IMR-90 (cell line): Measurements from ENCODE around the gene RERE.

Experiments used
- BHLHE40 ChIP-seq: fragments of 150-350 bp; IDR thresholded peaks from 2 replicates; pipeline ENCODE4 v1.6.1; 2016; ENCODE audit warnings: mild to moderate bottlenecking, low read depth, low read length
- CEBPB ChIP-seq: IDR thresholded peaks from 2 replicates; pipeline ENCODE4 v1.6.1; 2012; ENCODE audit warnings: low read depth, low read length, improper control_type of control experiment
- CHD1 ChIP-seq: IDR thresholded peaks from 2 replicates; pipeline ENCODE4 v1.6.1; 2012; ENCODE audit warnings: low read depth, low read length, improper control_type of control experiment
- CTCF ChIP-seq: conservative IDR thresholded peaks from 2 replicates; pipeline ENCODE4 v1.5.1; 2012; ENCODE audit warnings: mild to moderate bottlenecking, low read depth, low read length, improper control_type of control experiment
- ELK1 ChIP-seq: fragments of 150-350 bp; IDR thresholded peaks from 2 replicates; pipeline ENCODE4 v1.6.1; 2016; ENCODE audit warnings: low read depth, mild to moderate bottlenecking, low read length, moderate library complexity, borderline replicate concordance
- MAFK ChIP-seq: IDR thresholded peaks from 2 replicates; pipeline ENCODE4 v1.6.1; 2012; ENCODE audit warnings: low read depth, low read length, improper control_type of control experiment
- MAZ ChIP-seq: IDR thresholded peaks from 2 replicates; pipeline ENCODE4 v1.6.1; 2012; ENCODE audit warnings: low read depth, mild to moderate bottlenecking, low read length, improper control_type of control experiment, moderate library complexity, borderline replicate concordance
- MXI1 ChIP-seq: IDR thresholded peaks from 2 replicates; pipeline ENCODE4 v1.6.1; 2012; ENCODE audit warnings: low read depth, mild to moderate bottlenecking, low read length, moderate library complexity, borderline replicate concordance
- NFE2L2 ChIP-seq: fragments of 150-350 bp; IDR thresholded peaks from 2 replicates; pipeline ENCODE4 v1.6.1; 2016; ENCODE audit warnings: low read depth, mild to moderate bottlenecking, low read length
- POLR2A ChIP-seq: IDR thresholded peaks from 2 replicates; pipeline ENCODE4 v1.6.1; 2012; ENCODE audit warnings: mild to moderate bottlenecking, low read depth, low read length
- RAD21 ChIP-seq: IDR thresholded peaks from 2 replicates; pipeline ENCODE4 v1.6.1; 2012; ENCODE audit warnings: low read length, improper control_type of control experiment
- RFX5 ChIP-seq: IDR thresholded peaks from 2 replicates; pipeline ENCODE4 v1.8.0; 2012; ENCODE audit warnings: low read depth, mild to moderate bottlenecking, low read length, moderate library complexity
- SMC3 ChIP-seq: fragments of 150-350 bp; IDR thresholded peaks from 2 replicates; pipeline ENCODE4 v1.6.1; 2016; ENCODE audit warnings: low read depth, mild to moderate bottlenecking, antibody characterized with exemption, low read length, moderate library complexity
- USF2 ChIP-seq: fragments of 150-350 bp; IDR thresholded peaks from 2 replicates; pipeline ENCODE4 v1.6.1; 2017; ENCODE audit warnings: mild to moderate bottlenecking, antibody characterized with exemption, low read length, low read depth

GRCh38 chr1:8418301-8418700 is 399.1 kb downstream of the RERE start:
- TF ChIP-seq CTCF, result no peak
- no peak for TF ChIP-seq POLR2A
- no peak for TF ChIP-seq ELK1
- TF ChIP-seq RAD21, result no peak
- no peak for TF ChIP-seq USF2
- no peak for TF ChIP-seq CHD1
- no peak for TF ChIP-seq MAZ
- no peak for TF ChIP-seq MXI1
- TF ChIP-seq SMC3, result no peak
- no peak for TF ChIP-seq MAFK
- no peak for TF ChIP-seq RFX5
- TF ChIP-seq BHLHE40, result no peak
- TF ChIP-seq NFE2L2, result no peak
- no peak for TF ChIP-seq CEBPB
